Measurements from ENCODE around the gene ZNF785.

The ZNF785 gene

DNA sequence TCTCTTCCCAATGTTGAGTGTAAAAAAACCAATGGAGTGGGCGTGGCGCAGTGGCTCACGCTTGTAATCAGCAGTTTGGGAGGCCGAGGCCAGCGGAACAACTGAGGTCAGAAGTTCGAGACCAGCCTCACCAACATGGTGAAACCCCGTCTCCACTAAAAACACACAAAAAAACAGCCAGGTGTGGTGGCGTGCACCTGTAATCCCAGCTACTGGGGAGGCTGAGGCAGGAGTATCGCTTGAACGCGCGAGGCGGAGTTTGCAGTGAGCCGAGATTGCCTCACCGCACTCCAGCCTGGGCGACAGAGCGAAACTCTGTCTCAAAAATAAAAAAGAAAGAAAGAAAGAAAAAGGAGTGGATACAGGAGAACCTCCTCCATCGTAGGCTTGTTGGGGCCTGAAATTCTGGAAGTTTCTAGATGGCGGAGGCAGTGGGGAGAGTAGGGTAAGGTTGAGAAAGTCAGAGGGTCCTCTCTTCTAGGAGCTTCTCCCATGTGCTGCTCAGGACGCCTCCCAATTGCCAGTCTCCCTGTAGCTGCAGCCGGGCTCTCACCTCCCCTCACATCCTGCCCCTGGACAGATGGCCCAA is 26.6 kb downstream of the ZNF785 start:
- peak overlapping the region; percentile 38 for H3K4me3 ChIP-seq (ENCODE audit: low read depth, low read length)
- no peak for DNase-seq (ENCODE audit: low read depth)
- TF ChIP-seq POLR2A (IDR thresholded peaks at IDR 0.05; ENCODE audit: extremely low read depth, insufficient read length), result no peak

DNA sequence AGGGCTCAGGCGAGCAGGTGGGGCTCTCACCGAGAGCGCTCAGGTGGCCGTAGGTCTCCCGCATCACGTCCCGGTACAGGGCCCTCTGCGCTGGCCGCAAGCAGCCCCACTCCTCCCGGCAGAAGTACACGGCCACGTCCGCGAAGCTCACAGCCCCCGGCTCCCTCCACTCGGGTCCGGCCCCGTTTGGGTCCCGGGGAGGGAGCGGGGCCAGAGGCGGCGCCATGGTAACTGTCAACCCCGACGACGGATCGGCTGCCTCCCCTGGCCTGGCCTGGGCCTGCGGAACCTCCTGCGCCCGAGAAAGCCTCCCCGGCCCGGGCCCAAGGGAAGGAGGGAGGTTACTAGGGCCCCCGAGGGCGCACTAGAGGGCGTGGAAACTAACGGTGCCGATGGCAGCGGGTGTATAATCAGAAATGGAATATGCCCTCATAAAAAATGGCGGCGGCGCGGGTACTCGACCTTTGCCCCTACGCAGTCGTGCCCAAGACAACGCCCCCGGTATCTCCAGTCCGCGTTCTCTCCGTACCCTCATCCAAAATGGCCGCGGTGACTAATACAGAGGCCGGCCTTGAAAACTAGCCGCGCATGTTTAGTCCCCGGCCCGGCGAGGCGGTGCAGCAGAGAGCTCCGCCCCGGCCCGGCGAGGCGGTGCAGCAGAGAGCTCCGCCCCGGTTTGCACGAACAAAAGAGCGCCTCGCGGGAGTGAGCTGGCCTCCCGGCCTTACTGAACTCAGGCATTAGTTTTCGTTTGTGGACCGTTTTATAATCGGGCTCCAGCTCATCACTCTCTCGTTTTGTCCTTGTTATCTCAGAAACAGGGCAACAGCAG is 27.3 kb downstream of the ZNF785 start, which contains the start of gene ZNF764:
Gene ZNF764, minus strand, starts transcription at position 418 of the 832 bp plus-strand sequence. Its CDS starts 192 bp downstream, at position 226.
- peak; percentile 98 for DNase-seq (ENCODE audit: low read depth)
- peak; percentile 74; the same call in 1 of the 2 replicates for TF ChIP-seq MYC (IDR thresholded peaks at IDR 0.05; ENCODE audit: low read depth, low read length)
- TF ChIP-seq, protein P1, sequence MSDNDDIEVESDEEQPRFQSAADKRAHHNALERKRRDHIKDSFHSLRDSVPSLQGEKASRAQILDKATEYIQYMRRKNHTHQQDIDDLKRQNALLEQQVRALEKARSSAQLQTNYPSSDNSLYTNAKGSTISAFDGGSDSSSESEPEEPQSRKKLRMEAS (IDR thresholded peaks at IDR 0.05; ENCODE audit: low read depth, low read length), result peak; percentile 61
- TF ChIP-seq POLR2A (IDR thresholded peaks at IDR 0.05; ENCODE audit: extremely low read depth, insufficient read length), result peak; percentile 69
- TF ChIP-seq, protein P2, sequence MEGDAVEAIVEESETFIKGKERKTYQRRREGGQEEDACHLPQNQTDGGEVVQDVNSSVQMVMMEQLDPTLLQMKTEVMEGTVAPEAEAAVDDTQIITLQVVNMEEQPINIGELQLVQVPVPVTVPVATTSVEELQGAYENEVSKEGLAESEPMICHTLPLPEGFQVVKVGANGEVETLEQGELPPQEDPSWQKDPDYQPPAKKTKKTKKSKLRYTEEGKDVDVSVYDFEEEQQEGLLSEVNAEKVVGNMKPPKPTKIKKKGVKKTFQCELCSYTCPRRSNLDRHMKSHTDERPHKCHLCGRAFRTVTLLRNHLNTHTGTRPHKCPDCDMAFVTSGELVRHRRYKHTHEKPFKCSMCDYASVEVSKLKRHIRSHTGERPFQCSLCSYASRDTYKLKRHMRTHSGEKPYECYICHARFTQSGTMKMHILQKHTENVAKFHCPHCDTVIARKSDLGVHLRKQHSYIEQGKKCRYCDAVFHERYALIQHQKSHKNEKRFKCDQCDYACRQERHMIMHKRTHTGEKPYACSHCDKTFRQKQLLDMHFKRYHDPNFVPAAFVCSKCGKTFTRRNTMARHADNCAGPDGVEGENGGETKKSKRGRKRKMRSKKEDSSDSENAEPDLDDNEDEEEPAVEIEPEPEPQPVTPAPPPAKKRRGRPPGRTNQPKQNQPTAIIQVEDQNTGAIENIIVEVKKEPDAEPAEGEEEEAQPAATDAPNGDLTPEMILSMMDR (IDR thresholded peaks at IDR 0.05; ENCODE audit: low read depth, low read length), result no peak

DNA sequence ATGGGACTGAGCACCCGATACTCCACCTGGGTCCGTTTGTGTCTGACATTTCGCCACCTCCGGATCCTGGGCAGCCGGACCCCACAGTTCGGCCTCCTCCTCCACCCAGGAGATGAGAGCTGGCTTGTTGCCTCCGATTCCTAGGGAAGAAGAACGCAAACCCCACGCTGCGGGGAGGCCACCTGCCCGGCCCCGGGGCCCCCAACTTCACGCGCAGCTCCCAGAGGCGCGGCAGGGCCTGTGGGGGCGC is 27.9 kb downstream of the ZNF785 start:
- TF ChIP-seq POLR2A (IDR thresholded peaks at IDR 0.05; ENCODE audit: extremely low read depth, insufficient read length), result no peak
- TF ChIP-seq, protein P1 (IDR thresholded peaks at IDR 0.05; ENCODE audit: low read depth, low read length), result peak; percentile 6; the same call in 1 of the 2 replicates
- H3K4me3 ChIP-seq (ENCODE audit: low read depth, low read length), result peak overlapping the region; percentile 76
- DNase-seq (ENCODE audit: low read depth), result no peak

More for the DNA sequence above, 27.3 kb downstream of the ZNF785 start, which contains the start of gene ZNF764:
- H3K4me3 ChIP-seq (ENCODE audit: low read depth, low read length), result peak within 1 kb of the TSS; percentile 76

DNA sequence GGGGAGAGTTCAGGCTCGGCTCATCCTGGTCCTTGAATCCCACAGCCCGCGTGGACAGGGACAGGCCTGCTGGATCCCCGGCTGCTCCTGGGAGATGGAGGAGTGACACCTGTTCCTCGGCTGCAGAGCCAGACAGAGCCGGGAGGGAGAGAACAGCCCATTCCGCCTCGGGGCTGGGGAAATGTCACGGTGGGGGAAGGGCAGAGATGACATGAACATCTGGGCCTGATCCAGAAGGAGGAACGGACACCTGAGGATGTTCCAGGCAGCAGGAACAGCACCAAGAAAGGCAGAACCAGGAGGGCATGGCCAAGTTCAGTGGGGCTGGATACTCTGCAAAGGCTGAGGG is 29.4 kb downstream of the ZNF785 start:
- no peak for DNase-seq (ENCODE audit: low read depth)
- no peak overlapping the region for H3K4me3 ChIP-seq (ENCODE audit: low read depth, low read length)
- TF ChIP-seq MYC (IDR thresholded peaks at IDR 0.05; ENCODE audit: low read depth, low read length) (no peak), POLR2A (IDR thresholded peaks at IDR 0.05; ENCODE audit: extremely low read depth, insufficient read length) (no peak)
- TF ChIP-seq, protein P1 (IDR thresholded peaks at IDR 0.05; ENCODE audit: low read depth, low read length), result no peak
- TF ChIP-seq, protein P2 (IDR thresholded peaks at IDR 0.05; ENCODE audit: low read depth, low read length), result no peak

DNA sequence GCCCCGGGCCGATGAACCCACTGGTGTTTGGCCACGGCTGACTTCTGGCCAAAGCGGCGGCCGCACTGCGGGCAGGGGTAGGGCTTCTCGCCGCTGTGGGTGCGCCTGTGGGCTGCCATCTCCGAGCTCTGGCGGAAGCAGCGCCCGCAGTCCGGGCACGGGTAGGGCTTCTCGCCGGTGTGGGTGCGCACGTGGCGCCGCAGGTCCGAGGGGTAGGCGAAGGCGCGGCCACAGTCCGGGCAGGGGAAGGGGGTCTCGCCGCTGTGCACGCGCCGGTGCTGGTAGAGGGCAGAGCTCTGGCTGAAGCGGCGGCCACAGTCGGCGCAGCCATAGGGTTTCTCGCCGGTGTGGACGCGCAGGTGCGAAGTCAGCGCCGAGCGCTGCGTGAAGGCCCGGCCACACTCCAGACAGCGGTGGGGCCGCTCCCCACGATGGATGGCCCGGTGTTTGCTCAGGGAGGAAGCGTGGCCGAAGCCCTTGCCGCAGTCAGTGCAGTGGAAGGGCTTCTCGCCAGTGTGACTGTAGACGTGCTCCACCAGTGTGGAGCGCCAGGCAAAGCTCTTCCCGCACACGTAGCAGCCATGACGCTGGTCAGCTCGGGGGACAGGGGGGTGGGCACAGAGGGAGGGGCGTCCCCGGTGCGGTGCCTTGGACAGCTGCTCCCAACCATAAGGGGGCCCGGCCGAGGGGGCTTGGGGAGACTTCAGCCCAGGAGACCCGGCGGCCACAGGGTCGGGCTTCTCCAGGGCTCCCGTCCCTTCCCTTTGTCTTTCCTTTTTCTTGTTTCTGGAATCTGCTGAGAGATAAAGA is 30.0 kb downstream of the ZNF785 start:
- TF ChIP-seq, protein P1 (IDR thresholded peaks at IDR 0.05; ENCODE audit: low read depth, low read length), result no peak
- no peak for TF ChIP-seq MYC (IDR thresholded peaks at IDR 0.05; ENCODE audit: low read depth, low read length)
- TF ChIP-seq, protein P2 (IDR thresholded peaks at IDR 0.05; ENCODE audit: low read depth, low read length), result no peak
- TF ChIP-seq POLR2A (IDR thresholded peaks at IDR 0.05; ENCODE audit: extremely low read depth, insufficient read length), result no peak
- no peak overlapping the region for H3K4me3 ChIP-seq (ENCODE audit: low read depth, low read length)
- no peak for DNase-seq (ENCODE audit: low read depth)

DNA sequence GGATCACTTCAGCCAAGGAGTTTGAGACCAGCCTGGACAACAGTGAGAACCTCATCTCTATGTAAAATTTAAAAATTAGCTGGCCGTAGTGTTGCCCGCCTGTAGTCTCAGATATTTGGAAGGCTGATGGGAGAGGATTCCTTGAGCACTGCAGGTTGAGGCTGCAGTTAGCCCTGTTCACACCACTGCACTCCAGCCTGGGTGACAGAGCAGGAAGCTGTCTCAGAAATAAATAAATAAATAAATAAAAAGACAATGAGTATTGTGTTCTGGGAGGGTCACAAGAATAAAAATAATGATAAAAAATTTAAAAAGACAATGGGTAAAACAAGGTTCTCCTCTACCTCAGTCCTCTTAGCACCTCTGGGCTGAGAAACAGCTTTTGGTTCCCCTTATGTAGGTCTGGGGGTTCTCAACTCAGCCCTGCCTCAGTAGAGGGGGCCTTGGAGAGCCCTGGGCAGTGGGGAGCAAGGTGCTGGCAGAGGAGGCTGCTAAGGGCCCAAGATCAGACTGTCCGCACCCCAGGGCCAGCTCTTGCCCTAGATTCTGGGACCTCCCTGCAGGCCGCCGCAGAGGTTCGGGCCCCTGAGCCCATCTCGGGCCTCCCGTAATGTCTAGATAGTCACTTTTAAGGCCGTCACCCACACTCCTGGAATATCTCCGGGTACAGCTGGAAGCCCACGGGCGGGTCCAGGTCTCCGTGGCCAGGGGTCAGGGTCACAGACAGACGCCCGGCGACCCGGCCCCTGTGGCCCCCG is 30.8 kb downstream of the ZNF785 start:
- TF ChIP-seq, protein P1 (IDR thresholded peaks at IDR 0.05; ENCODE audit: low read depth, low read length), result no peak
- DNase-seq (ENCODE audit: low read depth), result no peak
- no peak overlapping the region for H3K4me3 ChIP-seq (ENCODE audit: low read depth, low read length)

All from NB4 (cell line).